Stimulated activated CD4-positive, alpha-beta T cell treated with anti-CD3 and anti-CD28 coated beads, Interleukin-15, amount 100 ng/mL, for 48 hours (primary cell): ENCODE data around the gene PRIMA1.

ENCODE experiments used
- DNase-seq, 2 donors: peaks; one replicate each; pipeline ENCODE4 v3.0.0-alpha.2; 2020; ENCODE audit warnings: low read depth in 2 of 2

The PRIMA1 gene

DNA sequence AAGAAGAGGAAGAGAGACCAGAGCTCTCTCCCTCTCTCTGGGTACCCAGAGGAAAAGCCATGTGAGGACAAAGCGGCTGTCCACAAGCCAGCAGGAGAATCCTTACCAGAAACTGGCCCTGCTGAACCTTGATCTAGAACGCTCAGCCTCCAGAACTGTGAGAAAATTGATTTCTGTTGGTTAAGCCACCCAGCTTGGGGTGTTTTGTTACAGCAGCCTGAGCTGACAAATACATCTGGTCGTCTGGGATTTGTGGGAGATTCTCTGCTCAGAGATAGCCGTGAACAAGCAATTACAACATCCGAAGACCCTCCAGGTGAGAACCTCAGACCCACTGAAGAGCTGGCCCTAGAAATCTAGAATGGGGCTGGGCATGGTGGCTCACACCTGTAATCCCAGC, 6.5 kb upstream of the PRIMA1 start:
- DNase-seq, result no peak

DNA sequence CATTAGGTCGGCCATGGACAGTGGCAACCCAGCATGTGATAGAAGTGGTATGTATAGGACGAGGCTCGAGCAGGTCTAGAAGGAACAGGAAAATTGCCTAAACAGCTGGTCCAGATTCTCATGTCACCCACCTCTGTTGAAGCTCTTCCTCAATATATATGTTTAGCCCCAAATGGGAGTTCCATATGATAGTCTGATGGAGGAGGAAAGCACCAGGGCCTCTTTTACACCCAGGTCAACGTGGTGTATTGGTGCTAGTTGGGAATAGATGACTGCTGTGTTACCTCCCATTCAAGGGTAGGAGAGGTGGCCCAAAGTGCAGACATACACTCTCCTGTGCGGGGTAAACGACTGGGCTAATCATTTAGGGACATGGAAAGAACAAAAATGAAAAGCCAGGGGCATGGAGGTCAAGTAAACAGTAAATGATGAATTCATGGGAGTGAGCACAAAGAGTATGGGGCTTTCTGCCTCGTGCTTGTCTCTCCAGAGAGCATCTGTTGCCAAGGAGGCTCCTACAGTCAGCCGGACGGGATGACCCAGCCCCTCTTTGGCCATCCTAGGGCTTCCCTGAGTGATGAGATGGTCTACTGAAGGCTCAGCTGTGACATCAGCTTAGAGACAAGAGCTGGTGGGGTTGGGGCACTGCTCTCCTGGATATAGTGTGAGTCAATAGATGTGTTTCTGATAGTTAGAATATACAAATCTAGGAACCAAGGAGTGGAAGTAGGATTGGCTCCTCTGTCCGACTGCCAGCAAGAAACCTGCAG, 5.5 kb upstream of the PRIMA1 start:
- no peak for DNase-seq

DNA sequence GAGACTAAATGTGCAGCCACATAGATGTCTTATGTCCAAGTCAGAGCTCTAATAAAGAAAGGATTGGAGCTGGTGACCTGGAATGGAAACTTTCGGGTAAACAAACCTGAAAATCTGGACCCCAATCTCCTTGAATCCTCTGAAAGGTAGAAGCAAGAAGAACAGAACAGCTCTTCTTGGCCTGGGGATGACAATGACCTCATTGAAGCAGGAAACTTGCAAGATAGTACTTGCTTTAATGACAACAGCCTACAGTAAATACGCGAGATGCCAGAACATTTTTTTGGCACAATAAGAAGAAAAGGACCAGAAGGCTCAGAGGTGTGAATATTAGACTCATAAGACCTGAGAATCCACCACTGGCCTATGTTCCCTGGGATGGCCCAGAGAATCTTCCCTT, 4.1 kb upstream of the PRIMA1 start:
- DNase-seq, result no peak

DNA sequence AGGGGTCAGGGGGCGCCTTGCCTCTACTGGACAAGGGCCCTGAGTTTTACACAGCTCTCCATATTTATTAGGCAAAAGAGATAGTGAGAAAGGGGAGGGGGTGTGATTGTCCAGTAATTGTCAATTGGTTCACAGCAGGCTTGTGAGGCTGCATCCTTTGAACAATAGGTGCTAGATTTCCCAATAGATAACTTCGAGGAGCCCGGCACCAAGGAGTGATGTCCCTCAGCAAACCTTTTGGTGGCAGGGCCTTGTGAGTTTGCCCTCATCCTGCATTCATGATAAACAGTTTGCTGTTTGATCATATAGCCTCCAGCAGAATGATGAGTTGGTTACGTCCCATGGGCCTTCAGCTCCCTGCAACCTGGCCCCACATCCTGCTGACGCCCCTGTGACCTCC, 2.7 kb upstream of the PRIMA1 start:
- DNase-seq, result no peak

DNA sequence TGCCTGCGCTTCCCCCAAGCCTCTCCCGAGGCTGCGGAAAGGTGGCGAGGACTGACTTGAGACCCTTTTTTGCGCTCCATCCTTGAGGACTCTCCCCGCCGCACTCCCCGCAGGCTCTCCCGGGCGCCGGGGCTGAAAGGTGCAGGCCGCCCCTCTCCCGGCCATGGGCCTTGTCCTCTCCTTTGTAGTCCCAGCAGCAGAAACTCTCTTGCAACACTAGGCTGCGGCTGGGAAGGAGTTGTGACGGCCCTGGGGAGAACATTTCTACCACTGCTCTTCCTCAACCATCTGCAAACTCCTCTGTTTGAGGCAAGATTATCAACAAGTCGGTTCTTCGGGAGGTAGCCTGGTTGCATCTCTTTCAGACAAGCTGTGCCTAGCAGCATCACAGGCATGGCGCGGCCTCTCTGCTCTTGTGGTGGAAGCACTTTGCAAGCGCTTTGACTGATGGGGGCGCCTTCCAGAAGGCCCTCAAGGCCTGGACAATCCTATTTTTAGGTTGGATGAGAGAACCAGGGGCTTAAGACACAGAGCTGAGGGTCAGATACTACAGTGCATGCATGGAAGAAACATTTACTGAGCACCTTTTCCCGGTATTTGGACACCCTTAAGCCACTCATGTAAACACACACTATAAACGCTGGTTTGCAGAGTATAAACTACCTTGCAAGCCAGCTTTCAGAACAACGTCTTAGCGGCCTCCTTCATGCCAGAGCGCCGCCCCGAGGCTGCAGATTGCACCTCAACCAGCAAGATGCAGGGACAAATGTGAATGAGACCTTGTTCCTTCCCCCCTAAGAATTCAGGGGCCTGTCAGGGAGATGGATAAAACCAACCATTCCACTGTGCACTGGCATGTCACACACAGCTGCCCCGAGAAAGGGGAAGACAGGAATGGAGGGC, 1.2 kb upstream of the PRIMA1 start:
- no peak for DNase-seq

DNA sequence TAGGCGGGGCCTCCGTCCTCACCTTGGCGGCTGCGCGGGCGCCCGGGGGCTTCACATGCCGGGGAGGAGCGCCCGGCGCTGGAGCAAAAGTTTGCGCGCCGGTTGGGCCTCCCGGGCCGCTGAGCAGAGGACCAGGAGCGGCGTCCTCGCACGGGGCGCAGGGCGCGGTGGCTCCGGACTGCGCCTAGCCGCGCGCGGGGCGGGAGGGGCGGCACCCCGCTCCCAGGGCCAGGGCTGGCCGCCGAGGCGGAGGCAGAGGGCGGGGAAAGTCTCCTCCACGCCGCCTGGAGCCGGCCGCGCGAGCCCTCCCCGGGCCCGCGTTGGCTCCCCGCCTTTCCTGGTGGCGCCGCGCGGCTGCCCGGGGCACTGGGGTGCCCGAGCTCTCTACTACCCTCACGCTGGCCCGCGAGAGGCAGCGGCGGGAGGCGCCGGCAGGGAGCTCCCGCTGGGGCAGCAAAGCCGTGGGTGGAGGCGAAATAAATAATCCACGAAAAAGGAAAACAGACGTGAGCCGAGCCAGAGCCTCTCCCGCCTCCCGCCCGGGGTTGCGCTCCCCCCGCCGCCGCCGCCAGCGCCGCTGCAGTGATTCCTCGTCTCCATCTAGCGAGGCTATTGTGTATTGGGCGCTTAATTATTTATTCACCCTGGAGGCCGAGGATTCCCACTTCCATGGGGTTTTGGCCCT, 400 bp upstream of the PRIMA1 start:
- DNase-seq, result no peak

DNA sequence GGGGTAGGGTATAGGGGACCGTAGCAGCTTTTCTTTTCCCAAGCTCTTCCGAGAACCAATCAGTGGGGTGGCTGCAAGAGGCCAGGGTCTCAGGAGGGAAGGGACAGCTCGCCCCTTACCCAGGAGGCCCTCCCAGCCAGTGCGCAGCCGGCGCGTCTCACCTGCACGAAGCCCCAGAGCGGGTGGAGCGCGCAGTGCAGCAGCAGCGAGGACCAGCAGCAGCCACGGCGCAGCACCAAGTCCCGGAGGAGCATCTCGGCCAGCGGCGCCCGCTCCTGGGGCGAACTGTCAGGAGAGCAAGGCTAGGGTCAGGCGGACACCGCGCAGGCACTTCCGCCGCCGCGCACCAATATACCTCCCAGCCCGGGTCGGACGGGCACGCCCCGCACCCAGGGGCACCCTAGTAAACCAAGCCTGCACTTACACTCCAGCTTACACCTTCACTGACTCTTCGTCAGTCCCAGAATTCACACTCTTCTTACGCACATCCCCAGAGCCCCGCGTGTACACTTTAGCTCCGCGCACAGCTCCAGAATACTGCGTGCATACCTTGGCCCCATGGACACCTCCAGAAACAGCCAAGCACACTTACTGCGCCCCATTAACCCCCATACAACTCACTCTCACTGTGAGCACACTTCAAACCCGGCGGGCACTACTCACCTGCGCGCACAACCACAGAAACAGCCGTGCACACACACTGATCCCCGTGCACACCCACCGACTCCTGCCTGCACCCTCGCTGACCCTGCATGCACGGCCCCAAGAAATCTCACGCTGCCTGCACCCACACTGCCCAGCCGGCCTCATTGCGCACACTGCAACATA, 606 bp downstream of the PRIMA1 start:
- no peak for DNase-seq

DNA sequence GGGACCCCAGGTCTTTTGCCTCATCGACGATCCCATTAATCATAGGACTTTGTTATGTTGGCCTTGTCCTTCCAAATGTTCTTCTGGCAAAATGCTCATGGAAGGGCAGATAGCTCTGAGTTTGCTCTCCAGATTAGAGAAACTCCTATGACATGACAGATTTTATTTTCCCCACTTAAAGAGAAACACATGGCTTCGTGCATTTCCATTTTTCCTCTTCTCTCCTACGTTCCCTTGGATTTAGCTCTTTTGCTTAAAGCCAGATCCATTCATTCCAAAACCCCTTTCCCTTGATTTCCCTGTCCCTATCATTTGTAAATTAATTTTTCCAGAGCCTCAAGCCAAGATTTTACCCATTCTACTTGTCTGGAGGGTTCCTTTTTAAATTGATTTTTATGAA, 2.9 kb downstream of the PRIMA1 start:
- DNase-seq, result no peak

DNA sequence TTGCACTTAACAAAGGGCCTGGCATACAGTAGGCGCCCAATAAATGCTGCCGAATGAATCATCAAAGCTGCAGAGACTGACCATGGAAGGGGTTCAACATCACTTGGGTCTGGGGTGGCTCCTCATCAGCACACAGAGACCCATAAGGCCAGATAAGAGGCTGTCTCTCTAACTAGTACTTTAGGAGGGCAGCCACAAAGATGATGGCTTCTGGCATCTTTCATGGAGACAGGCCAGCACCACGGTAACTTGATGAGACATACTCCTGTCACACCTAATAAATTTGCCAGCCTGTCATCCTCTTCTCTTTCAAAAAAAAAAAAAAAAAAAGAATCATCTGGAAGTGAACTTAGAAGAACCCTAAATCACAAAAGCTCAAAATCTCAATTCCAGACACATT, 3.4 kb downstream of the PRIMA1 start:
- no peak for DNase-seq

DNA sequence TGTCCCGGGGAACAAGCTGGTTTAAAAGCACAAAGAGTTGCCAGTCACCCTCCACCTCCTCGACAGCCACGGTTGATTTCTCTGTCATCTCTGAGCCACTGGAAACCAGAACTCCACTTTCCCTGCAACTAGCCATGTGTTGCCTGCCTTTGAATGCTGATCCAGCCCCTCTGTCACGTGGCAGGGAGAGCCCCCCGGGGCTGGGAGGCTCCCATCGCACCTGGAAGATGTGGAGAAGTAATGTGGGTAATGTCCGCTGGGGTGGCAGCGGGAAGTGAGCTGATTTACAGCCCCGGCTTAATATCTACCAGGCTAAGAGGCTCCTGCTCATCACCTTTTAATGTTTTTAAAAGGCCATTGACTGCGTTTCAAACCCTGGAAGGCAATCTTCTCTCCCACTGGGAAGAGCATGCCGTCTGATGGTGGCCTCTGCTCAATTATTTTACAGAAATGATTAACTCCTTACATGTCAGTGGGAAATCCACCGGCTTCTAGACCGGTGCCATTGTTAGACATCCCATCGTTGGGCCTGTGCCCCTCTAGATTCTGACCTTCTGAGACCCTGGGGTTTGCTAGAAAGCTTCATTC, 7.4 kb downstream of the PRIMA1 start:
- DNase-seq, result no peak

DNA sequence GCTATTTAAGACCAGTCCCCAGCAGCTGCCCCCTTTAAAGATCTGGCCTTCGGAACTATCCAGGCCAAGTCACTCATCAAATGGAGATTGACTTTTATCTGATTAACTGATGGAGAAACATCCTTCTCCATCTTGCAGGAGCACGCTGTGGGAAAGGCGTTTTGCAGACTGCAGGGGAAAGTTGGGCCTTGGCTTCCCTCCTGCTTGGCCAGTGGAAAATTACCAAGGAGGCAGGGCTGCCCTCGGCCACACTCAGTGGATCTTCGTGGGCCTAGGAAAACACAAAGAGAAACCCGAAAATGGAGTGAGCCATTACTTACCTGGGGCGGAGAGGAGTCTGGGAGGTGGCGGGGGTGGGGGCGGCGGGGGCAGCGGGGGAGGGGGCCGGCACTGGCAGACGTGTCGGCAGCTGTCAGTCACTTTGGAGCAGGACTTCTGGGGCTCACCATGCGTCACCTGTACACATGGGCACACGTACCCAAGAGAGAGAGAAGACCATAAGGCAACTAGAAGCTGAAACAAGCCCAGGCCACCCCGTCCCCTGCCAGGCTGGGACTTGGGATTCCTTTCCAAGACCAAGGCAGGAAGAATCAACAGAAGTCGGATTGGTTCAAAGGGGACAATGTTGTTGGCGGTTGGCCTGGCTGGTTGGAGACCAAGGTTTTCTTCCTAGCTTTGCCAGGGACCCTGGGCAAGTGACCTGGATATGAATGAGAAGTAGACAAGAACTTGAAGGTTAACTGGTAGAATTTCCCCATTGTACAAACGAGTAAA, 9.2 kb downstream of the PRIMA1 start:
- DNase-seq, result no peak

DNA sequence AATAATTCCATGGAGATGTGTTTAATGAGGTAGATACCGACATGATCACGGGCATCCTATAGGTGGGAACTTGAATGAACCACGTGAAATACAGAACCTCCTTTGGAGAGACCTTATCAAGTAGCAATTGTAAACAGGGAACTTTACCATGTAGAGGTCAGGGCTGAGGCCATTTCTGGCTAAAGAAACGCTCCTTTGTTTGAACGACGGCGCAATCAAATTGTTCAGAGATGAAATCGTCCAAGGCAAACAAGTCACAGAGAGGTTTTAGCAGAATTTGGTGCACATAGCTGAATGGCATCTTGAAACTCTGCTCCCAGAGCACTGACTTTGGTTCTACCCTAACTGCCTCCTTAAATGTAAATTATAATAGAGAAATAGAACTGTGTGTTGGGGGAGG, 9.8 kb downstream of the PRIMA1 start:
- no peak for DNase-seq

DNA sequence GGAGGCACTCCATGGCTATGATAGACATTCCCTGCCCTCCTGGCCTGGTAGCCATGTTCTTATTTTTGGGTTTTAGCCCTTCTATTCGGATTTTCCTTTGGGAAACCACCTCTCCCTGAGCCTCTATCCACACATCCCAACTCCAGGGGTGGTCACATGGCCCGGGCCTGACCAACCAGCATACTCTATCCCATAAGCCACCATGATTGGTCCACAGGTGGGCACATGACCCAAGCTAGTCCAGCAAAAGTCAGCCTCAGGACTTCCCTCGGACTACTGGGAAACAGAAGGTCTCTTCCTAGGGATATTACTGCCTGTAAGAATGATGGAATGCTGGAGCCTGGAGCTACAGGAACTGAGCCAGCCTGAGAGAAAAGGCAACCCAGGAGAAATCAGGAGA, 12.5 kb downstream of the PRIMA1 start:
- DNase-seq, result no peak

DNA sequence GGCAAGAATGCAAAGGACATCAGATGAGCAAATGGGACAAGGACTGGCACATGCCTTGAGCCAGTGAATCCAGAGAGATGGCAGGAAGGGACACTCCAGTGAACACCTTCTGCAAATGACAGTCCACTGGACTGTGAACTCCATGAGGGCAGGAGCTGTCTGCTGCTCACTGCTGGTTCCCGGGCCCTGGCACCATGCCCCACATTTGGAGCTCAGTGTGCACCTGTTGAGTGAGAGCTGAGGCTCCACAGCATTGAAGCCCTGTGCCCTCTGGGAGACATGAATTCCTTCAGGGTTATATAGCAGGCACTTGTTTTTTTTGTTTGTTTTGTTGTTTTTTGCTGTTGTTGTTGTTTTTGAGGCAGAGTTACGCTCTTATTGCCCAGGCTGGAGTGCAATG, 13.1 kb downstream of the PRIMA1 start:
- DNase-seq, result no peak

DNA sequence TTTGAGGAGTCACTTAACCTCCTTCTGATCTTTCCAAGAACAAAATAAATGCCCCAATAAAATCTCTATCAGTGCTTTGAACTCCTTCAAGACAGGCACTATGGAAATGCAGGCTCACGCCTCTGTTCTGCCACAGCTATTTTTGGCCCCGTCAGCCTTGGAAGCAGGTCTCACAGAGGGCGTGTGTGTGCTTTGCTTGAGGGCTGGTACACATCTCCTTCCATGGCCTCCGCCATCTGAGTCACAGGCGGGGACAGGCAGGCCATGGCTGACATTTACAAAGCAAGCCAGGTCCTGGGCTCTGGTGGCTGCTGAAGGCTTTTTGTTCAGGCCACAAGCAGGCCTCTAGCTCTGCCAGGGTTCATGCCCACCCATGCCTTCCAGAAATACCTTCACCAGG, 16.0 kb downstream of the PRIMA1 start:
- no peak for DNase-seq

DNA sequence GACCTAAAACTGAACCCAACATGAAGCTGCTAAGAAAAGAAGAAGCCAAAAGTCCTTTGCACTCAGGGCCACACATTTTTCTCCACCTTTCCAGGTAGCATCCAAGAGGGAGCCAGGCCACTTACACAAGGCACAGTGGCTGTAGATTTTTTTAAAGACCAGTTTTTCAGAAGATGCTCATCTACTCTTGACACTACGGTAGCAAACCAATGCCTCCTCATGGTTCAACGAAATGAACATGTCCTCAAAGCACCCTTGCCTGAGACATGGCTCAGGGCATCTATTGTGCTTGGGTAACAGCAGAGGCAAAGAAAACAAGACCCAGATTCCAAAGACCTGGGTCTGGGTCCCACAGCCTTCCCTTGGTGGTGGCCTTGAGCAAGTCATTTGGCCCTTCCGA, 22.3 kb downstream of the PRIMA1 start:
- DNase-seq, result no peak

DNA sequence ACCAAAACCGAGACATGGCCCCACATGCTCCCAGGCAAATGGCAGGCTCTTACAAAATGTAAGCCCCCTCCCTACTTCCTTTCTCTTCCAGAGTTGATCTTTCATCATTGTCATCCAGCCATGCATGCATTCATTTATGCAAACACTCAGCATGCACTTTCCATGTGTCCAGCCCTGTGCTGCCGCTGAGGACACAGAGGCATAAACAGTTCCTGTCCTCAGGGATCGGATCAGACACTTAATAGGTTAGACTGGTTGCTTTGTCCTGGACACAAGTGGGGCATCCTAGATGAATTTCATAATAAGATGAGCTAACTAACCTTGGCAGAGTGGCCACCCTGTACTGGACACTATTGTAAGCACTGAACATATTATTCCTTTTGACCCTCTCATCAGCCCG, 23.1 kb downstream of the PRIMA1 start:
- no peak for DNase-seq

DNA sequence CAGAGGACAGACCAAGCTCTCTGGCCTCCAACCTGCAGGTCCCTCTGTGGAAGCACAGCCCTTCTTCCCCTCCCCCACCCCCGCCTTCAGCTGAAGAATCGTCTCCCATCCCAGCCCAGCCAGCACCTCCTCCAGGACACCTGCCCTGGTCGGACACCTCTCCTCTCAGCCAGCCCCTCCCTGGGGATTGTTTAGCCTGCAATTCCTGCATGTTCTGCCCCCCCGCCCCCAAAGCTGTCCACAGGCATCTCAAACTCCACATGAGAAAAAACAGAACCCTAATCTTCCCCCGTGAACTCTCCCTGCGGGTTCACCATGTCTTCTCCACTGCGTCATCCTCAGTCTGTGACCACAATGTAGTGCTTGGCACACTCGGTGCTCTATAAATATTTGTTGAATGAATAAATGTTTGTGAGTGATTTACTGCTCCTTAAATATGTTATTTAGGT, 24.1 kb downstream of the PRIMA1 start:
- no peak for DNase-seq

DNA sequence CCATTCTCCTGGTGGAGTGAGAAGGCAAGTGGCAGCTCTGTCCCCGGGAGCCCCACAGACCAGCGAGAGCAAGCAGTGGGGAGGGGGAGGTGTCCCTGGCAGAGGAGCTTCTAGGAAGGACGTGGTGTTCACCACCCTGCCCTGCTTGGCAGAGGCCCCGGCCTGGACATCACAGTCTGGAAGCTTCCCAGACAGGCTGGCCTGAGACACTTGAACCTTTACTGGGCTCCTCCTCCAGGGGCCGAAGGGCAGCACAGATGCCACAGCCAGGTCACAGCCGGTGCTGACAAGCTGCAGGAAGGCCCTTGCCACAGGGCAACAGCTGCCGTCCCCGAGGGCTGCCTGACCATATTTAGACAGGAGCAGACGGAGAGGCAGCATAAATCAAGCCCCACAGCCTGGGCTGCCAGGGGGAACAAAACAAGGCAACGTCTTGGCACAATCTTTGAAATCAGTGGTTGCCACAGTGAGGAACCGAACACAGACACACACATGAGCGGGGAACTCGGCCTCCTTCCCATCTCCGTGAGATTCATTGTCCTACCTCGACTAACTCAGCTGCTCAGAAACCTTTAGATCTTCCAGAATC, 28.5 kb downstream of the PRIMA1 start:
- no peak for DNase-seq

DNA sequence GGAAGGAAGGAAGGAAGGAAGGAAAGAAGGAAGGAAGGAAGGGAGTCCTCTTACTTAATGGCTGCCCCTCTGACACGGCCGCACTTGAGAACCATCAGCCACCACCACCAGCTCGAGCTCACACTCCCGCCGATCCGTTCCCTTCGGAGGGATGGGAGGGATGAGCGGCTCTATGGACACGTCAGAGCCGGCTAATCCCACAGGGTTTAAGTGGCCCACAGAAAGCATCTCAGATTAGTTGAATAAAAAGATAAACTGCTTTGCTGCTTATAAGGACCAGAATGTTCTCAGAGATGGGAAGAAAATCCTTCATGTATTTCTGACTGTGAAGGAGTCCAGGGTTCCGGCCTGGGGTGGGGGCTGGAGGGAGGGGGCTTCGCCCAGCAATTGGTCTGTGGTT, 31.1 kb downstream of the PRIMA1 start:
- no peak for DNase-seq
